HUES48 (cell line): ENCODE data around the gene S100A16.
"Not testable (repeated sequence)": the region's sequence is repeated elsewhere in the genome, so short reads cannot be mapped to it uniquely, and the experiment has no call there.

Source experiments
- H3K27ac ChIP-seq: one replicate; pipeline ENCODE4 v1.7.0; 2013; ENCODE audit warnings: low read depth, low read length, inconsistent platforms
- H3K27me3 ChIP-seq: 2 replicates; pipeline ENCODE4 v1.6.1; 2013; ENCODE audit warnings: mild to moderate bottlenecking, low read length; ENCODE audit not compliant: control insufficient read depth, insufficient read depth
- H3K36me3 ChIP-seq: 2 replicates; pipeline ENCODE4 v1.6.1; 2013; ENCODE audit warnings: low read length; ENCODE audit not compliant: control insufficient read depth, insufficient read depth
- H3K4me1 ChIP-seq: 2 replicates; pipeline ENCODE4 v1.6.1; 2013; ENCODE audit warnings: mild to moderate bottlenecking, low read length; ENCODE audit not compliant: control insufficient read depth, insufficient read depth
- H3K4me3 ChIP-seq: 2 replicates; pipeline ENCODE4 v1.5.1; 2013; ENCODE audit warnings: mild to moderate bottlenecking, low read depth, low read length
- H3K9ac ChIP-seq: 2 replicates; pipeline ENCODE4 v1.6.1; 2013; ENCODE audit warnings: mild to moderate bottlenecking, low read depth, low read length, moderate library complexity
- H3K9me3 ChIP-seq: 2 replicates; pipeline ENCODE4 v1.6.1; 2013; ENCODE audit warnings: low read length; ENCODE audit not compliant: control insufficient read depth, insufficient read depth

The S100A16 gene

DNA sequence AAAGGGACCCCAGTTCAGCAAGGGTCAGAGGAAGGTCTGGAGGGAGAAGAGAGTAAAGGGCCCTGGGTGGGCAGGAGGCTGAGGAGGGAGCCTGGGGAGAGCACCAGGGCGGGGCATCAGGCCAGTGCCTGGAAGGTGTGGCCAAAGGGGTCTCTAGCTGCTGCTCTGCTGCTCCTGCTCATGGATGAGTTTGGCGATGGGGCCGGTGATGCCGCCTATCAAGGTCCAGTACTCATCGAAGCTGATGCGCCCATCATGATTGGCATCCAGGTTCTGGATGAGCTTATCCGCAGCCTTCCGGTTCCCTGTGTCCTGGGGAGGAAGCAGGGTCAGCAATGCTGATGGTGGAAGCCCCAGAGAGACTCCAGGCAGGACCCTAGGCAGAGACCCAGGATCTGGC, 5.6 kb downstream of the S100A16 start:
- Histone ChIP-seq H3K4me1 (peaks cover 22% of the 10 kb centered on the region), H3K9me3 (no peaks in the 10 kb centered on the region), H3K27ac (no peak overlapping the region), H3K9ac (no peak overlapping the region), H3K27me3 (no peaks in the 10 kb centered on the region), H3K4me3 (no peak overlapping the region), H3K36me3 (no peaks in the 10 kb centered on the region)

DNA sequence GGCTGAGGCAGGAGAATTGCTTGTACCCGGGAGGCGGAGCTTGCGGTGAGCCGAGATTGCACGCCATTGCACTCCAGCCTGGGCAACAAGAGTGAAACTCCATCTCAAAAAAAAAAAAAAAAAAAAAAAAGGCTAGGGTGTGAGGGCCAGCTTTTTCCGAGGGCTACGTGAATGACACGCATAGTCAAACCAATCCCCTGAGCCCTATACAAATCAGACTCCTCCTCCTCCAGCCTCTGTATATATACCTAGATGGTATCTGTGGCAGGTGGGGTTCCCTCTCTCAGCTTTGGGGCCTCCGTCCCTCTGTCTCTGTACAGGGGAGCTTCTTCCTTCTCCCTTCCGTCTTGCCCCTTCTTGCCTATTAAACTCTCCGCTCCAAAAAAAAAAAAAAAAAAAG, 6.7 kb downstream of the S100A16 start:
- no peak overlapping the region for H3K4me3 ChIP-seq
- no peak overlapping the region for H3K9ac ChIP-seq
- no peaks in the 10 kb centered on the region for H3K9me3 ChIP-seq
- H3K27me3 ChIP-seq = no peaks in the 10 kb centered on the region
- no peaks in the 10 kb centered on the region for H3K36me3 ChIP-seq
- H3K27ac ChIP-seq = no peak overlapping the region
- H3K4me1 ChIP-seq = peaks cover 17% of the 10 kb centered on the region

DNA sequence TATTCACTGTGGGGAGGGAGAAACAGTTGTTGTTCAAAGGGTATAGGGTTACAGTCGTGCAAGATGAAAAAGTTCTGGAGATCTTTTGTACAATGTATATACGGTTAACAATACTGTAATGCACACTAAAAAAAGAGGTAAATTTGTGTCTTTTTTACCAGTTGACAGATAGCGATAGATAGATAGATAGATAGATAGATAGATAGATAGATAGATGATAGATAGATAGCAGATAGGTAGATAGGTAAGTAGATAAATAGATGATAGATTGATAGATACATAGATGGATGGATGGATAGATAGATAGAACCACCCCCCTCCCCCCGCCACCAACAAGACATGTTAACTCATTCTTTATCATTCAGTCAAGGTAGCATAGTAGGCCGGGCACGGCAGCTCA, 10.2 kb downstream of the S100A16 start:
- Histone ChIP-seq H3K9me3 (no peaks in the 10 kb centered on the region), H3K9ac (no peak overlapping the region), H3K36me3 (no peaks in the 10 kb centered on the region), H3K4me1 (peaks cover 10% of the 10 kb centered on the region), H3K4me3 (no peak overlapping the region), H3K27me3 (no peaks in the 10 kb centered on the region), H3K27ac (no peak overlapping the region)

DNA sequence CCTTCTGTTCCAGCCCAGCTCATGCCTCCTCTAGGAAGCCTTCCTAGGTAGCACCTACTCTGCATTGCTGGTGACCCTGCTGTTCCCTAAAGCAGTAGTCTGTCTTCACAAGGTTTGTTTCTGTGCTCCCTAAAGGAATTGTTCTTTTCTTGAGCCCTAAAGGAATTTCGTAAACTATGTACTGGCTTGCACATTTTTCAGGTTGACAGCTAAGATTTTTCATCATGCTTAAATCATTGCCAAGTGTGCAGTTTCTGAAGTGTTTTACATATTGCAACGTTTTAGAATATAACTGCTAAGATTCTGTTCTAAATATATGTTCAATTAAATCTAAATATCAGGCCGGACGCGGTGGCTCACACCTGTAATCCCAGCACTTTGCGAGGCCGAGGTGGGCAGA, 13.1 kb downstream of the S100A16 start:
- no peak overlapping the region for H3K4me3 ChIP-seq
- no peaks in the 10 kb centered on the region for H3K9me3 ChIP-seq
- no peak overlapping the region for H3K27ac ChIP-seq
- peaks cover 10% of the 10 kb centered on the region for H3K4me1 ChIP-seq
- H3K27me3 ChIP-seq = no peaks in the 10 kb centered on the region
- H3K9ac ChIP-seq = no peak overlapping the region
- no peaks in the 10 kb centered on the region for H3K36me3 ChIP-seq

DNA sequence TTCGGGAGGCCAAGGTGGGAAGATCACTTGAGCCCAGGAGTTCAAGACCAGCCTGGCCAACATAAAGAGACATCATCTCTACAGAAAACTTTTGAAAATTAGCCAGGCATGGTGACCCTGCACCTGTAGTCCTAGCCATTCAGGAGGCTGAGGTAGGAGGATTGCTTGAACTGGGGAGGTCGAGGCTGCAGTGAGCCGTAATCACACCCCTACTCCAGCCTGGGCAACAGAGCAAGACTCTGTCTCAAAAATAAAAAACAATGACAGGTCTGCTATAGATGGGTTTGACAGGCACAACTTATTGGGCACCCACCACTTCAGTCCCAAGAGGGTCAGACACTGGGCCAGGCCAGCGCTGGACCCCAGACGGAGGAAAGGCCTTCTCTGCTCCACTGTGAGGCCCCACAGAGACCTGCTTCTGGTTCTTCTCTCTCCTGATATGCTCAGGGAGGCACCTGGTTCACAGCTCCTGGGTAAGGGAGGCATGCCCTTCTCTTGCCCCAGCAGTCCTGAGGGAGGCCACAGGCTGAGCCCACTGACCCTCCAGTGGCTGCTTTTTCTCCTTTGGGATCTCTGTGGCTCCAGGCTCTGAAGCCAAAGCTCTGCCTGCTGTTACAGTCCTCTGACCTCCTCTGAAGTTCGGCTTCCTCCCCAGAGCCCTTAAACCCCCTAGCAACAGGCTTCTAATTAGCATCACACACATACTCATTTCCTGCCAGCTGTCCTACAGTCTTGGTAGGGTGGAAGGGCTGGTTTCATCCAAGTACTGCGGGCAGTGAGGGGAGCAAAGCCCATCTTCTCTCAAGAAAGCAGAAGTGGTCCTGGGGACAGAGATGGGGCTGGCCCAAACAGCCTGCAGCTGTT, 14.4 kb downstream of the S100A16 start:
- Histone ChIP-seq H3K4me3 (no peak overlapping the region), H3K9ac (no peak overlapping the region), H3K9me3 (no peaks in the 10 kb centered on the region), H3K36me3 (no peaks in the 10 kb centered on the region), H3K27me3 (no peaks in the 10 kb centered on the region), H3K4me1 (peaks cover 10% of the 10 kb centered on the region), H3K27ac (peak overlapping the region; percentile 75)

DNA sequence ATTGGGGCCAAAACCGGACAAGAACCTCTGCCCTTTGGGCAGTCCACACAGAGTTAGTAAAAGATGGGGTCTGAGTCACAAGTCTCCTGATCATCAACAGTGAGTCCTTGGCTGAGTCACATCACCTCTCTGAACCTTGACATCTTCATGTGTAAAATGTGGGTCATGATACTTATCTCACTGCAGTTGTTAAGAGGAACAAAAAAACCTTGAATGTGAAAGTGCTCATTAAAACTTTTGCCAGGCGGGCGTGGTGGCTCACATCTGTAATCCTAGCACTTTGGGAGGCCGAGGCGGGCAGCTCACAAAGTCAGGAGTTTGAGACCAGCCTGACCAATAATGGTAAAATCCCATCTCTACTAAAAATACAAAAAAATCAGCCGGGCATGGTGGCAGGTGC, 15.7 kb downstream of the S100A16 start:
- H3K4me1 ChIP-seq = peaks cover 10% of the 10 kb centered on the region

DNA sequence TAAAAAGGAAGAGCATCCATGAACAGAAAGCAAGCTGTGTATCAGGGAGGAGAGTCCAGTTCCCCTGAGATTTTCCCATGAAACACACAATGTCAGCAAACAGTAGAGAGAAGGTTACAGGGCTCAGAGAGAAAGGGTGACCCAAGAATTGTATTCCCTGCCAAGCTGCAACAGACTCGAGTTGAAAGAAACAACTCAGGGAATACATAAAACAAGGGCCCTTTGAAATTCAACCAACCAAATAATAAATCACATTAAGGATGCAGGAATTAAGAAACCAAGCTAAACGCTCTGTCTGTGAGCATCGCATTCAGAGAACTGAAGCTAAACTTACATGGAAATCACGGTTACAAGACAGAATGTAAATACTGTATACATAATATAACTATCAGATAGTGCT, 20.2 kb downstream of the S100A16 start:
- H3K36me3 ChIP-seq = no peaks in the 10 kb centered on the region
- H3K27me3 ChIP-seq = no peaks in the 10 kb centered on the region
- H3K9me3 ChIP-seq = no peaks in the 10 kb centered on the region
- H3K27ac ChIP-seq = no peak overlapping the region
- H3K4me1 ChIP-seq = no peaks in the 10 kb centered on the region
- no peak overlapping the region for H3K9ac ChIP-seq
- no peak overlapping the region for H3K4me3 ChIP-seq

More for the DNA sequence above, 15.7 kb downstream of the S100A16 start:
- H3K9me3 ChIP-seq = no peaks in the 10 kb centered on the region
- no peaks in the 10 kb centered on the region for H3K27me3 ChIP-seq
- H3K4me3 ChIP-seq = no peak overlapping the region
- no peaks in the 10 kb centered on the region for H3K36me3 ChIP-seq
- H3K9ac ChIP-seq = no peak overlapping the region
- no peak overlapping the region for H3K27ac ChIP-seq

DNA sequence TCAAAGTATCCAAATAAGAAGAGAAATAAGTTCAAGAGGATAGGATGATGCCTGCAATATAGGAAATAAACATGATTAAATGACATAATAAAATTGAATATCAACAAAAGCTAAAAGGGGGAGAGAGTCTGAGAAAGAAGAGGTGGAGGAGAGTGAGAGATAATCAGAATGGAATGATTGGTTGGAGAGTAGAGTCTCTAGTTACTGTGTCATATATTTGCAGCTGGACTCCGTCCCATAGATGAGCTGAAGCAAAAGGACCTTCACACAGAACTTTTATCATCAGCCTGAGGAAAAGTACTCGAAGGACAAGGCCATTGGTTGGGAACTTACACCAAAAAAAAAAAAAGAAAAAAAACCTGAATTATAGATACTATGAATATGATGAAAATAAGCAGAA, 24.5 kb downstream of the S100A16 start:
- H3K4me3 ChIP-seq = no peak overlapping the region
- no peaks in the 10 kb centered on the region for H3K9me3 ChIP-seq
- no peaks in the 10 kb centered on the region for H3K36me3 ChIP-seq
- no peaks in the 10 kb centered on the region for H3K27me3 ChIP-seq
- H3K4me1 ChIP-seq = no peaks in the 10 kb centered on the region
- no peak overlapping the region for H3K9ac ChIP-seq
- no peak overlapping the region for H3K27ac ChIP-seq

DNA sequence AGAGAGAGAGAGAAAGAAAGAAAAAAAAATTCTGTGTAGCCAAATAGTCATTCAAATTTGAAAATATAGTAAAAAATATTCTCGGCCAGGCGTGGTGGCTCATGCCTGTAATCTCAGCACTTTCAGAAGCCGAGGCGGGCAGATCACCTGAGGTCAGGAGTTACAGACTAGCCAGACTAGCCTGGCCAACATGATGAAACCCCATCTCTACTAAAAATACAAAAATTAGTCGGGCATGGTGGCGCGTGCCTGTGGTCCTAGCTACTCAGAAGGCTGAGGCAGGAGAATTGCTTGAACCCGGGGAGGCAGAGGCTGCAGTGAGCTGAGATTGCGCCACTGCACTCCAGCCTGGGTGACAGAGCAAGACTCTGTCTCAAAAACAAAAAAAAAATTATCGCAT, 24.9 kb downstream of the S100A16 start:
- H3K27ac ChIP-seq, H3K9ac ChIP-seq, H3K36me3 ChIP-seq, H3K27me3 ChIP-seq, H3K4me1 ChIP-seq, H3K9me3 ChIP-seq, H3K4me3 ChIP-seq: not testable (repeated sequence)

DNA sequence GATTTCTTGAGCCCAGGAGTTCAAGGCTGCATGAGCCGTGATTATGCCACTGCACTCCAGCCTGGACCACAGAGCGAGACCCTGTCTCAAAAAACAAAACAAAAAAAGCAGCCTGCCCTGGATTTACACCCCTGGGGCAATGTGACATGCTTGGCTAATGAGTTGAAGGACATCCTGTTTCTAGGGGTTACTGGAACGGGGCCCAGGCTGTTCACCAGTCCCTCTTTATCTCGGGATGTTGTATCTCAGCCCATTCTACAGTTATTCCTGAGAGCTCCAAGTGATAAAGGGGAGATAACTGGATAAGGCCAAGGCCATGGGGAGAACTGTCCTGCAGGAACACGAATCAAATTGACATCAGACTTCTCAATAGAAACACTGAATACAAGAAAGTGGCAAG, 25.6 kb downstream of the S100A16 start:
- no peaks in the 10 kb centered on the region for H3K4me1 ChIP-seq
- no peak overlapping the region for H3K27ac ChIP-seq
- H3K4me3 ChIP-seq = no peak overlapping the region
- H3K36me3 ChIP-seq = no peaks in the 10 kb centered on the region
- no peaks in the 10 kb centered on the region for H3K27me3 ChIP-seq
- no peaks in the 10 kb centered on the region for H3K9me3 ChIP-seq
- H3K9ac ChIP-seq = no peak overlapping the region

DNA sequence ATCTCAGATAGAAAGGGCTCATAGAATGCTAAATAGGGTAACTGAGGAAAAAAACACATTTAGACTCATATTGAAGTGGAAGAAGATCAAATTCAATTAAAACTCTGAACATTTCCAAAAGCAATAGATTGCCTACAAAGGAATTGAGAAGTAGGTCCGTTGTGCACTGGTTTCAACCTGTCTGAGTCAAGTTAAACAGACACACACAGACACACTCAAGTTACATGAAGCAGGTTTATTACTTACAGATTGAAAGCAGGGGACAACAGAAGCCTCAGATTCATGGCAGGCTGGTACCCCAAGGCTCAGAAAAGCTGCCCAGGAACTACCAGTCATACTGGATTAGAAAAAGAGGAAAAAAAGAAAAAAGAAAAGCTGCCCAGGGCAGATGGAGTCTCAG, 26.6 kb downstream of the S100A16 start:
- H3K9ac ChIP-seq = no peak overlapping the region
- no peaks in the 10 kb centered on the region for H3K36me3 ChIP-seq
- no peaks in the 10 kb centered on the region for H3K27me3 ChIP-seq
- no peaks in the 10 kb centered on the region for H3K9me3 ChIP-seq
- H3K27ac ChIP-seq = no peak overlapping the region
- no peak overlapping the region for H3K4me3 ChIP-seq
- H3K4me1 ChIP-seq = no peaks in the 10 kb centered on the region
